GM12878 (cell line): Measurements from ENCODE around the gene PLXNB2. TPM values are rescaled to one million over a fixed set of nuclear protein-coding genes. Genes with fewer than 3 reads are reported as not detected.
A peak's percentile ranks its signal among the peaks of the same experiment; 100 is the strongest.

Experiments used
- ATF2 ChIP-seq: IDR thresholded peaks from 2 replicates; pipeline ENCODE4 v1.6.1; 2012; ENCODE audit warnings: low read length, inconsistent platforms
- BHLHE40 ChIP-seq, 2 experiments: fragments of 450-650 bp in 1 of 2; IDR thresholded peaks; 2 replicates each; pipeline ENCODE4 v1.6.1; 2011 to 2017; ENCODE audit warnings: low read depth in 2 of 2, borderline replicate concordance in 1 of 2, improper control_type of control experiment in 1 of 2, low read length in 1 of 2, mild to moderate bottlenecking in 1 of 2
- CBFB ChIP-seq: IDR thresholded peaks from 2 replicates; pipeline ENCODE4 v1.6.1; 2016; ENCODE audit warnings: antibody characterized with exemption, low read depth
- CREB1 ChIP-seq: IDR thresholded peaks from 2 replicates; pipeline ENCODE4 v1.6.1; 2012; ENCODE audit warnings: low read depth, mild to moderate bottlenecking, inconsistent platforms
- E4F1 ChIP-seq: fragments of 450-650 bp; IDR thresholded peaks from 2 replicates; pipeline ENCODE4 v1.6.1; 2018; ENCODE audit warnings: borderline replicate concordance, mild to moderate bottlenecking; ENCODE audit not compliant: partially characterized antibody
- EZH2 ChIP-seq: IDR thresholded peaks from 2 replicates; pipeline ENCODE4 v1.6.1; 2012; ENCODE audit warnings: low read depth, mild to moderate bottlenecking, control low read depth, inconsistent platforms, low read length, borderline replicate concordance; ENCODE audit not compliant: control insufficient read depth
- HDAC6 ChIP-seq: fragments of 200-600 bp; sonication (generic); IDR thresholded peaks from one replicate; pipeline ENCODE4 v1.8.0; 2017; ENCODE audit warnings: antibody characterized with exemption; ENCODE audit not compliant: unreplicated experiment
- JUNB ChIP-seq: IDR thresholded peaks from 2 replicates; pipeline ENCODE4 v1.6.1; 2016; ENCODE audit warnings: antibody characterized with exemption, mild to moderate bottlenecking
- NR2C2 ChIP-seq: IDR thresholded peaks from 2 replicates; pipeline ENCODE4 v1.6.1; 2011; ENCODE audit warnings: borderline replicate concordance, low read depth; ENCODE audit not compliant: control insufficient read depth, insufficient read length
- PAX5 ChIP-seq: IDR thresholded peaks from 2 replicates; pipeline ENCODE4 v1.6.1; 2011; ENCODE audit warnings: low read depth, low read length, borderline replicate concordance
- PAX8 ChIP-seq: fragments of 450-650 bp; IDR thresholded peaks from 2 replicates; pipeline ENCODE4 v1.6.1; 2017; ENCODE audit warnings: mild to moderate bottlenecking, moderate library complexity
- POLR2AphosphoS5 ChIP-seq: IDR thresholded peaks from 2 replicates; pipeline ENCODE4 v1.6.1; 2011; ENCODE audit warnings: mild to moderate bottlenecking, low read length, inconsistent platforms
- POU2F2 ChIP-seq: IDR thresholded peaks from 3 replicates; pipeline ENCODE4 v1.6.1; 2011; ENCODE audit warnings: low read depth, mild to moderate bottlenecking, low read length, borderline replicate concordance
- RFX5 ChIP-seq: IDR thresholded peaks from 2 replicates; pipeline ENCODE4 v1.6.1; 2011; ENCODE audit warnings: low read depth, low read length, improper control_type of control experiment
- SP1 ChIP-seq: IDR thresholded peaks from one replicate; pipeline ENCODE4 v1.6.1; 2011; ENCODE audit warnings: low read depth, low read length
- TBL1XR1 ChIP-seq: IDR thresholded peaks from 2 replicates; pipeline ENCODE4 v1.6.1; 2012; ENCODE audit warnings: low read depth, low read length, improper control_type of control experiment
- ZBTB4 ChIP-seq: fragments of 450-650 bp; formaldehyde crosslinking; IDR thresholded peaks from 2 replicates; pipeline ENCODE4 v1.4.0; 2022; ENCODE audit warnings: mild to moderate bottlenecking, moderate library complexity
- ZNF622 ChIP-seq: fragments of 450-650 bp; IDR thresholded peaks from 2 replicates; pipeline ENCODE4 v1.6.1; 2017; ENCODE audit warnings: mild to moderate bottlenecking, inconsistent platforms
- ZNF687 ChIP-seq: fragments of 450-650 bp; IDR thresholded peaks from 2 replicates; pipeline ENCODE4 v1.6.1; 2017; ENCODE audit warnings: mild to moderate bottlenecking, moderate library complexity
- polyA plus RNA-seq, 11 experiments: library from polyadenylated mRNA; depleted of rRNA in 4 of 11; unstranded in 6 of 11; stranded (reverse) in 5 of 11; fragments of >200 nt; fragmentation: Nextera tagmentation in 4 of 11; fragmentation: Illumina TruSeq in 1 of 11; extraction: Ambion mirVana in 4 of 11; extraction: Trizol in 1 of 11; gene quantifications; 1 replicate in 1 of 11; 2 replicates in 10 of 11; pipeline versions ENCODE4 v1.2.1 to v1.2.3, GENCODE V29; 2011 to 2016; ENCODE audit warnings: inconsistent platforms in 2 of 11, missing spikeins in 2 of 11, low read depth in 1 of 11
- total RNA-seq, 4 experiments: library from RNA; depleted of rRNA in 3 of 4; stranded (reverse); fragments of >200 nt in 3 of 4; fragmentation: Illumina TruSeq in 1 of 4; extraction: Trizol in 1 of 4; gene quantifications; 2 replicates each; pipeline versions ENCODE4 v1.2.1 to v1.2.3, GENCODE V29; 2013 to 2021

PLXNB2 gene
- total and polyA plus RNA-seq, 10 of the 15 experiments (the other 5 are each of a cell fraction or from before 2014, with no cell fraction given): 0.68 to 134 (median 41.9) TPM

GRCh38 chr22:50305923-50306566 is 1.4 kb downstream of the PLXNB2 start (continued):
- TF ChIP-seq E4F1 (no peak), EZH2 (no peak), POU2F2 (no peak; the same call in 2 of the 3 replicates), JUNB (no peak), SP1 (no peak), CREB1 (peak; percentile 53; the same call in 1 of the 2 replicates), PAX5 (peak; percentile 82; the same call in 1 of the 2 replicates), BHLHE40 (IDR thresholded peaks at IDR 0.05; ENCODE audit: borderline replicate concordance in 1 of 2, low read depth in 2 of 2, low read length in 1 of 2) (peak in 1 of 2 experiments; percentile 58; a peak in 1 of 4 replicates), RFX5 (no peak), ZBTB4 (no peak), POLR2AphosphoS5 (peak; percentile 52; the same call in 1 of the 2 replicates), NR2C2 (no peak), TBL1XR1 (peak; percentile 22; the same call in 1 of the 2 replicates), CBFB (0 out of 2 replicates have a peak, but pooled peaks have one; percentile 25), PAX8 (no peak), ATF2 (no peak), ZNF622 (no peak), HDAC6 (no peak), ZNF687 (peak; percentile 67; the same call in 1 of the 2 replicates)
